Pulmonary artery endothelial cell (primary cell): ENCODE data around the gene ADGRB2. TPM values are rescaled to one million over a fixed set of nuclear protein-coding genes. Genes with fewer than 3 reads are reported as not detected.
A peak's percentile ranks its signal among the peaks of the same experiment; 100 is the strongest.
"Not testable (repeated sequence)": the region's sequence is repeated elsewhere in the genome, so short reads cannot be mapped to it uniquely, and the experiment has no call there.

Source experiments
- DNase-seq: peaks from one replicate; pipeline ENCODE4 v3.0.0-alpha.2; 2011; ENCODE audit warnings: low read depth, low spot score
- total RNA-seq: library from RNA; depleted of rRNA; stranded (reverse); fragments of >200 nt; gene quantifications from 2 replicates; pipeline ENCODE4 v1.2.3, GENCODE V29; 2014

The ADGRB2 gene
- total RNA-seq, 1 donor from 2014 or later: 0.92 TPM

DNA sequence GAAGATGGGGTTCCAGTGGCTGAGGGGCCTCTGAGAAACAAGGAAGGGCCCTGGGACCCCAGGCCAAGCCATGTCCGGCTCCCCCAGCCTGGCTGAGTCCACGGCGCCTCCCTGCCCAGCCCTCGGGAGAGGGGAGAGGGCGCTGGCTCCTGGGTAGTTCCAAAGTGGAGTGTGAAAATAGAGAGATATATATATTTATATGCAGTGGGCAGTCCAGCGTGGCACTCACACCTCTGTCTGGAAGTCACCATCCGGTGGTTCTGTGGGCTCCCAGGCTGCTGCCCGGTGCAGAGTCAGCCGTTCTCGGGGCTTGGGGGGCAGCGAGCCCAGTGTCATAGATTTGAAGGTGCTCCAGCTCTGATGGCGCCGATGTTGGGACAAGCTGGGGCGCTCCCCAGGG, 36.9 kb downstream of the ADGRB2 start:
- DNase-seq: no peak

DNA sequence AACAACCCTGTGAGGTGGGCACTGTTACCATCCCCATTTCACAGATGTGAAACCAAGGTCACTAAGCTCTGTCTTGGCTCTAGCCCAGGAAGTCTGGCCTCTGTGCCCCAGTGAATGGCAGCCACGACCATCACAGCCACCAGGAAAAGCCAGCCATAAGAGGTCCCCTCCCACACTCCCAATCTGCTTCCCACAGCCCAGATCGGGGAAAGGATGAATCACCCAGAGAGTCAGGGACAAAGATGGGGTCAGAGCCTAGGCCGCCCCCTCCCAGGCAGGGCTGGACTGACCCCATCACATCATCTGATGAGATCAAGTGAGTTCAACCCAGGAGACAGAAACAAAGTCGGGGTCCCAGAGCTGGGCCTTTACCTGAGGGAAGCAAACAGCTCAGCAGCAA, 37.4 kb downstream of the ADGRB2 start:
- DNase-seq: no peak

DNA sequence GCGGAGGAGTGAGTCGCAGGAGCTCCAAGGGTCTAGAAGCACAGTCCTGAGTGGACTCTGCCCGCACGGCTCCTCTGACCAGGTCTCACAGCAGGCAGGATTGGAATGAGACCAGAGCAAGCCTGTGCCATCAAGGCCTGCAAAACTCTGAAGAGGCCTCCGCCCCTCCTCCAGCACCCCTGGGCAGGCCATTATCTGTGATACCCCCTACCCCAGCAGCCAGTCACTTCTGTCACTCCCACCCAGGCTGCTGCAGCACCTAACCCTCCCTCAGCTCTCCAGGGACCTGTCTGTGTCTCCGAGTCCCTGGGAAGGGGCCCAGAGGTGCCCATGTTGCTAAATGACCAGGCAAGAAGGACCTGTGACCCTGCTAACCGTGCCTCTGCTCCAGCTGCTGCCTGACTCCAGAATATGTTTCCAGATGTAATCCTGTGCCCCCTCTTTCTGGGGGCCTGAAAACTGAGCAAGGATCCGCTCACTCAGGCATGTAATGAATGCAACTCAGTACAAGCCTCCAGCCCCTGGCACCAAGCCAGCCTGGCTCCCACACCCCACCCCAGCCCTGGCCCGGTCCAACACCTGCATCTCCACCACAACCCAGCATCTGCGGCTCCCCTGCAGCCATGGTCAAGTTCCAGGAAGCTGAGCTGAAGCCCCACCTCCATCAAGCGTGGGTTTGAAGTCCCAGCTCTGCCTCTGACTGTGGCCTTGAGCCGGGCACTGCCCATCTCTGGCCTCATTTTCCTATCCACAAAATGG, 38.2 kb downstream of the ADGRB2 start:
- DNase-seq: no peak

DNA sequence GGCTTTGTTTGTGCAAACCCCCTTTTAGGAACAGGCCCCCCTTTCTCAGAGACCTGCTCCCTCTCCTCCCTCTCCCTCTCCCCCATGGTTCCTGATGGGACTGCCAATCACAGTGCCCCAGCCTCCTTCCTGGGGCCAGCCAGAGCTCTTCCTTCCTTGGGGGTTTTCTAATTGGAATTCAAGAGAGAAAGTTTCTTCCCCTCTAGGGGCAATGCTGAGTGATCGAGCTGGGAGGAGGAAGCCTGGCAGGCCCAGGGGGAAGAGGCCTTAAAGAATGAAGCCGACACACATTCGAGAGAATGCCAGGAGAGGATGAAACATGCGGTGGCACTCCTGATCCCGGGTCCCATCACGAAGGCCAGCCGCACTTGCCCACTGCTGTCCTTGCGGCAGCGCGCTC, 39.0 kb downstream of the ADGRB2 start:
- no peak for DNase-seq

DNA sequence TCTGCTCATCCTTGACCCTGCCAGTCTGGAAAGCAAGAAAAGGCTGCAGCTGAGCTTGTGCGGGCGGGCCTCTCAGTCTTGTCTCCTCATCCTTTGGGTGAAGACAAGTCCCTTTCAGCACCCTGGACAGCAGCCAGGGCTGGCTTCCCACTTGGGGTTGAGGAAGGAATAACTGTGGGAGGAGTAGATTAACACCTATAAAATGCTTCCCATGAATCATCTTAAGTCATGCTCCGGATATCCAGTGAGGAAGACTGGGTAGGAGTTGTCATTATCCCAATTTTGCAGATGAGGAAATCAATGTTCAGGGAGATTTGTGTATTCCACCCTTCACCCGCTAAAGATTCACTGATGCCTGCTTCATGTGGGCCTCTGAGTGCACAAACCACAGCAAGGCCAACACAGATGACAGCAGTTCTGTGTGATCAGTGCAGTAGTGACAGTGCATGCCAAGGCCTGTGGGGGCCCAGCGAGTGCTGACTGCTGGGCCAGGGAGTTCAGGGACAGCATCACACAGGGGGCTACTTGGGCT, 40.2 kb downstream of the ADGRB2 start:
- DNase-seq: peak; percentile 17

DNA sequence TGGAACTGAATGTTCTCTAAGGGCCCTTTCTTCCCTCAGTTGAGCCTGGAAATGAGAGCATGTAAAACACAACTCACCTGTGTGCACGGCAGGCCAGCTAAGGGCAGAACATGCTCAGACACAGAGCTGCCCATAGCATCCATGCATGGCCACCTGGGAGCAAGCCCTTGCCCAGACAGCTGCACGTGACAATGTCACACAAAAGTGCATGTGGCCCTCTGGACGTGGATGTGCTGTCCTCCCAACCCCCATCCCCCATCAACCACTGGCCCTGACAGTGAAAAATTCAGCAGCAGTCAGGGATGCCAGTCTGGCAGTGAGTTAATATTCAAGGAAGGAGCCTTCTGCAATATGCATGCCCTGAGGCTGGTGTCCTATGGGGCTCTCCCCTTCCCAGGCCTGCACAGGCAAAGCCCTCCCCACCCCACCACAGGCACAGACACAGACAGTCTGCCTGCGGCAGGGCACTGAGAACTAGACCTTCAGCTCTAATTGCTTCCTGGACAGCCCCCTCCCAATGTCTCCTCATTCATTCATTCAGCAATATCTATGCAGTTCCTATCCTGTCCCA, 45.7 kb downstream of the ADGRB2 start:
- no peak for DNase-seq

DNA sequence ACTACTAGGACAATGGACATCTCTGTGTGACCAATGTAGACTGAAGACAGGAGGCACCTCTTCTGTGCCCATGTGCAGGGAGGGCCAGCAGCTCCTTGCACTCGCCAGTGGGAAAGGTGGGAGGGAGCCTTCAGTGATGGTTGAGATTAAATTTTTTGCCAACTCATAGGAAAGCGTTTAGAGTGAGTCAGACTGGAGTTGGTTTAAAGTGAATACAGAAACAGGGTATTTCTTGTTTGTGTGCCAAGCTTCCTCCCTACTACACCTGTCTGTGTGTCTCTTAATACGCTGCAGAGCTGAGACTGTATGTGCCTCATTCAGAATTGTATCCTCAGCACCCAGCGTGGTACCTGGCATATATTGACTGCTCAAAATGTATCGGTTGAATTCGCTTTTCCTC, 46.8 kb downstream of the ADGRB2 start:
- DNase-seq: no peak

DNA sequence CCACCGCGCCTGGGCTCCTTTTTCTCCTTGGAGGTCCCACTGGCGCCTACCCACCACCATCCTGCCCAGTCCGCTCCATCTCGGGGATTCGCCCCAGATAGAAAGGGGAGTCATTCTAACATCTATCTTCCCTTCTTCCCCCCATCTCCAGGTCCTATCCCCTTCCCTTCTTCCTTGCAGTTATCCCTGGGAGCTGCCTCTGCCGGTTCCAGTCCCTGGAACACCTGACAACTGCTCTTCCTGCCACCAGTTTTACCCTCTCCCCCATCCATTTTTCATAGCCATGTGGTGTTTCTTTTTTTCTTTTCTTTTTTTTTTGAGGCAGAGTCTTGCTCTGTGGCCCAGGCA, 48.3 kb downstream of the ADGRB2 start:
- no peak for DNase-seq

DNA sequence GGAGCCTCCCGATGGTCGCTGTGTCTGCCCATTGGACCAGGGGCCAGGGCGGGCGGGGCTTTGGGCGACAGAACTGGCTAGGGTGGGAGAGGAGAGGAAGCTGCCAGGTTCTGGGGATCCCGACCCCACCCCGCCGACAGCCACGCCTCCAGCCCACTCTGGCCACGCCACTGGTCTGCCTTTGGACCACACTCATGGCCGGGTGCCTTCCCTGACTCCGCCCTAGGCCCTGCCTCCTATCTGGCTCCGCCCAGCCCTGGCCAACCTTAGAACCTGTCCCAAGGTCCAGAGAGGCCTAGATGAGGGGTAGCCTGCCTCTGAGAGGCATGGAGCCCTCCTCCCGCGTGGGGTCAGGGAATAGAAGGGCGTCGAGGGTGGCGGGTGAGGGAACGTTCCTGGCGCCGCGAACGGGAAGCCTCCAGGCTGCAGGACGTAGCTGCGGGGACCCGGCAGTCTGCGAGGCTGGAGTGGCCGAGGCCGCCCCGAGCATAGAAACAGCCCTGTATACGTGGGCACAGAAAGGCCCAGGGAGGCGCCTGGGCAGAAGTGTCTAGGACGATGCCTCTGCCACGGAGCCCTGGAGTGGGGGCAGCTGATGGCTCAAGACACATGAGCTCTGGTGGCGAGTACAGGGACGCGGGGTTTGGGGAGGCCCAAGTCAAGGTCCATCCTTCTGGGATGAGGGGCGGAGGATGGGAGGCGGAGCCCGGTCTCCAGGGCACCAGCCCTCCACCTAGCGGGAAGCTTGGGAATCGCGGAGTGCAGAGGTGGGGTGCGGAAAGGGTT, 48.9 kb downstream of the ADGRB2 start:
- DNase-seq: peak; percentile 50

DNA sequence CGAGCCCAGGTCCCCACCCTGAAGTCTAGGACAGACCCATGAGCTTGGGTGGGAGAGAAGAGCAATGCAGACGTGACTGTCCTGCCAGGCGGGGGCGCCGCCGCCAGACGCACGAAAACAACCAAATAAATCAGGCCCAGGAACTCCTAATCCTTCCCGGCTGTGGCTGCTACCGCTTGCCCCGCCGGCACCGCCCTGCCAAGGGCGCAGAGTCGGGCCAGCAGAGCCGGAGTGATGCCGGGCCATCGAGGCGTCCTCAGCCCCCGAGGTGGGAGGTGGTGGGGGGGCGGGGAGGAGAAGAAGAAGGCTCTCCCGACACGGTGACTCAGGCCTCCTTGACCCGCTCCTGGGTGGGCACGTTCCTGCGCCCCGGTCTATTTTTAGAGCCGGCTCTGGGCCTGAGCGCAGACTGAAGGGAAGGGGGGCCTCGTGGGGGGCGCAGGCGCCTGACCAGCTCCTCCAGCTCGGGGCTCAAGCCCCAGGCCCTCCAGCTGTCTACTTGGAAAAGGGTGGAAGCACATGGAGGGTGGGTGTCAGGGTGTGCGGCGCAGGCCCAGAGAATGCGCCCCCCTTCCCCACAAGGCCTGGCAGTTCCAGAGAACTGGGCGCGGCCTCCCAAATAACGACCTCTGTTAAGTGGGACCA, 49.6 kb downstream of the ADGRB2 start:
- no peak for DNase-seq

DNA sequence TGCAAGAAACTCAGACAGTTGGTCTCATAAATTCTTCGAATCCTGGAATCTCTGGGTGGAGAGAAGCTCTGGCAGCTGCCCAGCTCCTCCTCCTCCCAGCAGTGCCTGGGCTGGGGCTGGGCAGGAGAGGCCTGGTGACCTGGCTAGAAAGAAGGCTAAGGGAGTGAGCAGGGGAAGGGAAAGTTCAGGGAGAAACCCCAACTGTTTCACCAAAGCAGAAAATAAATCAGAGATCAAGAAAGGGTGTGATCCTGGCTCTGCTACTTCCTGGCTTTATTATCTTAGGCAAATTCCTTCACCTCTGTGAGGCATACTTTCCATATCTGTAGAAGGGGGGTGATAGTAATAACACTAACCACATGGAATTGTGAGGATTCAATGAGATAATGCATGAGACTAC, 51.5 kb downstream of the ADGRB2 start:
- peak; percentile 52 for DNase-seq

DNA sequence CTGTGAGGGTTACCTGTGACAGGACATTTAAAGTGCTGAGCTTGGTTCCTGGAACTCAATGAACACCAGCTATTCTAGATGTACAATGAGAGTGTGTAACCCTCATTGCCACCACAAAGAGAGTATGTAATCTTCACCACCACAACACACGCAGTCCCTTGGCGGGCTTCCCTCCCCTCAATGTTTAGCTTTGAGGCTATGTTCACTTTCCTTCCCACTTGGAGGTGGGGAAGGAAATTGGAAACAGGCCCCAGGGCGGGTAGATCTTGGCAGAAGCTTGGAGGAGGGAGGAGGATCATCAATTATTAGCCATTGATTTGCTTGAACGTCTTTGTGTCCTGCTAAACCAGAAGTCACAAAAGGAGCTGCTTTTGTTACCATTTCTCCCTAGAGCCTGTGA, 52.1 kb downstream of the ADGRB2 start:
- DNase-seq: no peak

DNA sequence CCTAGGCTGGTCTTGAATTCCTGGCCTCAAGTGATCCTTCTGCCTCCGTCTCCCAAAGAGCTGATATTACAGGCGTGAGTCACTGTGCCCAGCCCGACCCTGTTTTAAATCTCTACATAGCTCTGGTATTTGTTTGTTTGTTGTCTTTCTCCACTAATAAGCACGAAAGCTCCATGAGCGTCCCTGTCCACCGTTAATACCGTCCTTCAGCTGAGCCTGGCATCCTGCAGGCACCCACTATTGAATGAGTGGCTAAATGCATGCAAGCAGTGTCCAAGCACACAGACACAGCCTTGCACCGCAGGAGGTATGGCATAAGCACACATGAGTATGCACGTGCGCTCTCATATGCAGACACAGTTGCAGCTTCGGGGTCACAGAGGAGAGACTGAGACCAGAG, 55.8 kb downstream of the ADGRB2 start:
- no peak for DNase-seq

DNA sequence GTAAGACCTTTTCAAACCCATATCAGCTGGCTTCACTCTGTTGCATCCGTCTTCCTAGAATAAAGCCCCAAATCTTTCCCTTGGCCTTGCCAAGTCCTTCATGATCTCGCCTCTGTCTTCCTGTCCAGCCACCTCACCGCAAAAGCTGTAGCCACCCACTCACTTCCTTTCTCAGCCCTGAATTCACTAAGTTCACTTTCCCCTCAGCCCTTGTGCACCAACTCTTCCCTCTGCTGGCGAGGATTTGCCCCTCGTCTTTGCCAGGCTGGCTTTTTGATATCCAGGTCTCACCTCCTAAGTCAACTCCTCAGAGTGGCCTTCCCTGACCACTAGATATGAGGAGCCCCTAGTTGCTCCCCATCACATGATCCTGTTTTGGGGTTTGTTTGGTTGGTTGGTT, 56.4 kb downstream of the ADGRB2 start:
- DNase-seq: peak; percentile 71

DNA sequence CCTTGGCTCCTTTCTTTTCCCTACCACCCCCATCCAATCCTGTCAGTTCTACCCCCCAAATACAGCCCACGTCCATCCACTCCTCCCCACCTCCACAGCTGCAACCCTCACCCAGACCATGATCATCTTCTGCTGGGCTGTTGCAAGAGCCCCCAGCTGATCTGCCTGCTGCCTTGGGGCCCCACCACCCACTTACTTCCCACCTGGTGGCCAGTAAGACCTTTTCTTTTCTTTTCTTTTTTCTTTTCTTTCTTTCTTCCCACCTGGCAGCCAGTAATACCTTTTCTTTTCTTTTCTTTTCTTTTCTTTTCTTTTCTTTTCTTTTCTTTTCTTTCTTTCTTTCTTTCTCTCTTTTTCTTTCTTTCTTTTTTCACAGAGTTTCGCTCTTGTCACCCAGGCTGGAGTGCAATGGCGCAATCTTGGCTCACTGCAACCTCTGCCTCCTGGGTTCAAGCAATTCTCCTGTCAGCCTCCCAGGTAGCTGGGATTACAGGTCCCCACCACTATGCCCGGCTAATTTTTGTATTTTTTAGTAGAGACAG, 57.0 kb downstream of the ADGRB2 start:
- DNase-seq: not testable (repeated sequence)

DNA sequence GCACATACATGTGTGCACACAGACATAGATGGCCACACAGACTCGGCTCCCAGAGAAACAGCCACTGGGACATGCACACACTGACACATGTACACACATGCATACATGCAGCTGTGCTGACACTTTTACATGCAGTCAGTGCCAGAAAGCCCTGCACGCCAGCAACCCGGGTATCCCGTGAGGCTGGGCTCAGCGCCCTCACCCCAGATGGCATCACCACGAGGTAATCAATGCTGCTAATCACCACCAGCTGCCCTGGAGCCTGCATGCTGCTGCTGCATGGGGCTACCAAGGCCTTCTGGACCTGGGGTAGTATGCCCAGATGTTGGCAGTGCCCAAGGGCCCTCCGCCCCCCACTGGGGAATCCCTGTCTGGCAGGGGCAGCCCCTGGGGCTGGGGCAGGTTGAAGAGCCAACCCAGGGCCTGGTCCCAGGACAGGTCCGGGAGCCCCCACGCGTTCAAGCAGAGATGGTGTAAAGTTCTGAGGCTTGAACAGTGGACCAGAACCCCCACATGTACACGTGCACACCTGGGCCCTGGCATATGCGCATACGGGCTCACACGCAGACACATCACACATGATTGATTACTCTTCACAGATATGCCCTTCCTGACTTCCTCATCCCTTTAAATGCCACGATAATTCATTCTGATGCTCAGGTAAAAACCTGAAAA, 57.6 kb downstream of the ADGRB2 start:
- no peak for DNase-seq

DNA sequence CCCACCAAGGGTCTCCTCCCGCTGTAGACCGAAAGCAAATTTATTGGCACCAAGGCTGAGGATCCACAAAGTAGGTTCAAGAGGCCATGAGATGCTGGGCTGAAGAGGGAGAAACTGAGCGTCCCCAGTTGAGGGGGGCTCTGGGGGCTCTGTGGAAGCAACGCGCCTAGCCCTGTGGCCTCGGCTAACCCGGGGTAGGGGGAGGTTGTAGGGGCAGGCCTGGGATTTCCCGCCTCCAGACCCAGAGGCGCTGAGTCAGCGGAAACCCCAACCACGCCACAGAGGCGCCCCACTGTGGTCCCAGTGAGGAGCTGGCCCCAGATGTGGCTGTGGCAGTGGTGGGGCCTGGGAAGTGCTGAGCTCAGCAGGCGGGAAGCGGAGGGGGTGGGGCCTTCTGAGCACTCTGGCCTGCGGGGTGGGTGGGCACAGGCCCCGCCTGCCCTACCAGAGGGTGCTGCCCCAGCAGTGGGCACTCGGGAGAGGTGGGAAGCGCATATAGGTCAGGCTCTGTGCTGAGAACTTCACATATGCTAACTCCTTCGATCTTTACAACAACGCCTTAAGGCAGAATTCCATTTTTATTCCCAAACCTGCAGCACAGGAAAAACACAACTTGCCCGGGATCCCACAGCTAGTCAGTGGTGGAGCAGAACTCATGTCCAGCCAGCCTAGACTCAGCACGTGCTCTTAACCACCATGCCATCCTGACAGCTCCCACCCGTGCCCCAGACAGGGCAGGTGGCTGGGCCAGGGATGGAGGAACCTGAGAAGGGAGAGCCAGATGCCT, 58.9 kb downstream of the ADGRB2 start:
- DNase-seq: no peak

DNA sequence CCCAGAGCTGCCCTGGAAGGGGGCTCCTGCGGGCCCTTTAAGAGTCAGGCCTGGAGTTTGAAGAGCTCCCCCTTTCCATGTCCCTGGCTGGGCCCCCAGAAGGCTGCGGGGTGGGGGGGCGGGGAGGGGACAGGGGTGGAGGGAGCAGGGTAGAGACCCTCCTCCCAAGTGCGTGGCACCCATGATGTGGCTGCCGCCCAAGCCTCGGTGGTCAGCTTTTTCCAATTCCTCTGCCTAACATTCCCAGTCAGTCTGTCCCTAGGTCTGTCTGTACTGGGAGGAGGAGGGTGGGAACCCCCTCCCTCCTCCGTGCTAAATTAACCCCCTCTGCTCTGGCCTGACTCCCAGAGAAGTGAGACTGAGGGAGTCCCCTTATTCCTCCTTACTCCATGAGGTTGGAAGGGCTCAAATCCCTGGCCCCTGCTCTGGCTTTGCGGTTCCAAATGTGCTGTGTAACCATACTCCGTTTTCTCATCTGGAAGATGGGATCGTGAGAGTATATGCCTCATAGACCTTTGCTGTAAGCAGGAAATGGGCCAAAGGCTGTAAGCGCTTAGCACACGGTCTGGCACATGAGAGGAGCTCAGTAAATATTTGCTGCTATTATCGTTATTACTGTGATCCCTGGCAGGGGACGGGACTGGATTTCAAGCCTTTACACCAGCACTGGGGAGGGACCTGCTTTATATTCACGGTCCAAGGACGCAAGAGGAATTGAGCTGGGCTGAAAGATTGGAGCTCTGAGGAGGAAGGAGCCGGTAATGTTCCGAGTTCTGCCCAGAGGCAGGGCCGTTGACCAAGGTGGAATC, 59.7 kb downstream of the ADGRB2 start:
- DNase-seq: no peak
